AG09319 (cell line): Measurements from ENCODE around the gene VTI1A.
A peak's percentile ranks its signal among the peaks of the same experiment; 100 is the strongest.

Source experiments
- DNase-seq: peaks from one replicate; pipeline ENCODE4 v3.0.0-alpha.2; 2010; ENCODE audit warnings: low read depth; ENCODE audit errors: extremely low read depth
- TF ChIP-seq, protein P1 (sequence below): IDR thresholded peaks from 2 replicates; pipeline ENCODE4 v1.5.1; 2011; ENCODE audit warnings: low read depth, mild to moderate bottlenecking, inconsistent platforms, low read length, moderate library complexity

VTI1A gene

GRCh38 chr10:112805701-112806100 lies 358.7 kb downstream of the VTI1A start:
- no peak for DNase-seq
- TF ChIP-seq, protein P1, sequence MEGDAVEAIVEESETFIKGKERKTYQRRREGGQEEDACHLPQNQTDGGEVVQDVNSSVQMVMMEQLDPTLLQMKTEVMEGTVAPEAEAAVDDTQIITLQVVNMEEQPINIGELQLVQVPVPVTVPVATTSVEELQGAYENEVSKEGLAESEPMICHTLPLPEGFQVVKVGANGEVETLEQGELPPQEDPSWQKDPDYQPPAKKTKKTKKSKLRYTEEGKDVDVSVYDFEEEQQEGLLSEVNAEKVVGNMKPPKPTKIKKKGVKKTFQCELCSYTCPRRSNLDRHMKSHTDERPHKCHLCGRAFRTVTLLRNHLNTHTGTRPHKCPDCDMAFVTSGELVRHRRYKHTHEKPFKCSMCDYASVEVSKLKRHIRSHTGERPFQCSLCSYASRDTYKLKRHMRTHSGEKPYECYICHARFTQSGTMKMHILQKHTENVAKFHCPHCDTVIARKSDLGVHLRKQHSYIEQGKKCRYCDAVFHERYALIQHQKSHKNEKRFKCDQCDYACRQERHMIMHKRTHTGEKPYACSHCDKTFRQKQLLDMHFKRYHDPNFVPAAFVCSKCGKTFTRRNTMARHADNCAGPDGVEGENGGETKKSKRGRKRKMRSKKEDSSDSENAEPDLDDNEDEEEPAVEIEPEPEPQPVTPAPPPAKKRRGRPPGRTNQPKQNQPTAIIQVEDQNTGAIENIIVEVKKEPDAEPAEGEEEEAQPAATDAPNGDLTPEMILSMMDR, result no peak

- TF ChIP-seq, protein P1, result no peak
- DNase-seq, result no peak
Observed at GRCh38 chr10:112807013-112807412, 360.0 kb downstream of the VTI1A start.

GRCh38 chr10:112809736-112810135 lies 362.7 kb downstream of the VTI1A start:
- no peak for DNase-seq
- TF ChIP-seq, protein P1, result no peak

- no peak for DNase-seq
Observed at GRCh38 chr10:112810711-112811151, 363.7 kb downstream of the VTI1A start.

GRCh38 chr10:112811741-112812551 lies 364.9 kb downstream of the VTI1A start:
- peak; percentile 89 for DNase-seq
- TF ChIP-seq, protein P1, result no peak

More at GRCh38 chr10:112810711-112811151, 363.7 kb downstream of the VTI1A start:
- TF ChIP-seq, protein P1, result no peak

DNA sequence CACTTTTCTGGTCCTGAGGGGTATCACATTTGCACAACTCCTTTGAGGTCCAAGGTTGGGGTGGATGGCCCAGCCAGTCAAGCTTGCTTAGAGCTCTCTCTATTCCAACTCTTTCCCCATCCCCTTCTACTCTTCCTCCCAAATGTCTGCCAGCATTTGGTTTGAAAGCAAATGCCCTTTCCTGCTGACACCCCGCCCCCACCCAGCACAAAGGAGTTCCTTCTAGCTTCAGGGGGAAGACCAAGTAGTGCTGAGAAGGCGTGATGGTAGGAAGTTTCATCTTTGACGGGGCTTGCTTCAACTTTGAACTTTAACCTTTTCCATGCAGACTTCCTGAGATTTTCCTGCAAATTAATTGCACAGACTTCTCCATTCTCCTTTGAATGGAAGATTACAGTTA lies 365.6 kb downstream of the VTI1A start:
- no peak for DNase-seq
- TF ChIP-seq, protein P1, result no peak

DNA sequence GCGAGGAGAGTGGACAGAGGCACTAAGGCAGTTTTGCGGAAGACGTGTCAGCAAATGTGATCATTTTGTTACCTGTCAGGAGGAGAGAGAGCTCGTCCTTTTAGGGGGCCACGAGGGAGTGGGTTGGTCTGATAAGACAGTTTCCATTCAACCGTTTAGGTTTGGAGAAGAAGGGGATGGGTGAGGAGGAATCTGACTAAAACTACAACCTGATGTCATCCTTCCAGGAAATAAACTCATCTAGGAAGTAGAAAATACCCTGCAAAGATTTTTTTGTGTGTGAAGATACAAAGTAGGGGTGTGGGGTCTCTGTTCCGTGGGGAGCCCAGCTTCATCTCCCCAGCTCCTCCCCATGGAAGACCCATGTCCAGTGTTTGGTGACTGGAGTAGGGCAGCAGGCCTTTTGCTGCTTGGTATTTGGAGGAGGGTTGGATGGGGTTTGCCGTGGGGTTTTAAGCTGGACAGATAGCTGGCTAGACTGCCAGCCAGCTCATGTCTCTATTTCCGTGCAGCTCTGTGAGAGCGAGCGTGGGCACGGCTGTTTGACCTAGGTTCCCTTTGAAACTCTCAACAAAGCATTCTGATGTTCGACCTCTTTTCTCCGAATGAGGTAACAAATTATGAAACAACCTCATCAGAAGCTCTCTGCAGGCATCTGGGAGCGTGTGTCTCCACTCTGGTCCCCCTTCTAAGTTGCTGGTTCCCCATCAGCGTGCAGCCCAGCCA lies 367.0 kb downstream of the VTI1A start:
- DNase-seq, result no peak
- TF ChIP-seq, protein P1, result no peak
